PFSK-1 (cell line): ENCODE data around the gene SSH3.

ENCODE experiments used
- FOXP2 ChIP-seq: optimal IDR thresholded peaks from 2 replicates; pipeline ENCODE3; 2011; ENCODE audit warnings: borderline replicate concordance, control low read depth, inconsistent platforms; ENCODE audit not compliant: insufficient read depth; ENCODE audit errors: extremely low read length, extremely low read depth
- POLR2AphosphoS5 ChIP-seq: IDR thresholded peaks from 2 replicates; pipeline ENCODE4 v1.6.1; 2012; ENCODE audit warnings: low read depth, mild to moderate bottlenecking, control low read depth, low read length, moderate library complexity
- REST ChIP-seq, 2 experiments: IDR thresholded peaks; 2 replicates each; pipeline versions ENCODE4 v1.6.1 to v1.8.0; 2011 to 2012; ENCODE audit warnings: low read depth in 2 of 2, low read length in 2 of 2, control low read depth in 1 of 2, inconsistent platforms in 1 of 2, mild to moderate bottlenecking in 1 of 2, moderate library complexity in 1 of 2; ENCODE audit not compliant: insufficient read depth in 1 of 2
- SIN3A ChIP-seq: IDR thresholded peaks from 2 replicates; pipeline ENCODE4 v1.6.1; 2012; ENCODE audit warnings: mild to moderate bottlenecking, low read length, moderate library complexity, borderline replicate concordance; ENCODE audit not compliant: insufficient read depth
- TAF1 ChIP-seq: IDR thresholded peaks from 2 replicates; pipeline ENCODE4 v1.6.1; 2012; ENCODE audit warnings: low read length, control low read depth, borderline replicate concordance; ENCODE audit not compliant: insufficient read depth

The SSH3 gene

DNA sequence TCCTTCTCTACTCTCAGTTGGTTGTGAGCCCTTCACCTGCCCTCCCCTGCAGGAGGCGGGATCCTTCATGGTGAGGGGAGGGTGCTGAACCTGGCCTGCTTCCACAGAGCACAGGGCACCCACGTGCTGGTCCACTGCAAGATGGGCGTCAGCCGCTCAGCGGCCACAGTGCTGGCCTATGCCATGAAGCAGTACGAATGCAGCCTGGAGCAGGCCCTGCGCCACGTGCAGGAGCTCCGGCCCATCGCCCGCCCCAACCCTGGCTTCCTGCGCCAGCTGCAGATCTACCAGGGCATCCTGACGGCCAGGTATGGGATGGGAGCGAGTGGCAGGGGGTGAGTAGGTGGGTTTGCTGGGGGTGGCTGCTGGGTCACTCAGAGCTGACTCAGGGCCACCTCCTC, 6.3 kb downstream of the SSH3 start:
- TF ChIP-seq POLR2AphosphoS5 (no peak), SIN3A (no peak), FOXP2 (no peak), TAF1 (no peak), REST (IDR thresholded peaks at IDR 0.05; ENCODE audit: insufficient read depth in 1 of 2, low read depth in 2 of 2, low read length in 2 of 2) (no peak)

- TF ChIP-seq SIN3A (no peak), POLR2AphosphoS5 (no peak), FOXP2 (no peak), TAF1 (no peak), REST (IDR thresholded peaks at IDR 0.05; ENCODE audit: insufficient read depth in 1 of 2, low read depth in 2 of 2, low read length in 2 of 2) (no peak)
Measured at GRCh38 chr11:67310246-67311050, 7.1 kb downstream of the SSH3 start.

DNA sequence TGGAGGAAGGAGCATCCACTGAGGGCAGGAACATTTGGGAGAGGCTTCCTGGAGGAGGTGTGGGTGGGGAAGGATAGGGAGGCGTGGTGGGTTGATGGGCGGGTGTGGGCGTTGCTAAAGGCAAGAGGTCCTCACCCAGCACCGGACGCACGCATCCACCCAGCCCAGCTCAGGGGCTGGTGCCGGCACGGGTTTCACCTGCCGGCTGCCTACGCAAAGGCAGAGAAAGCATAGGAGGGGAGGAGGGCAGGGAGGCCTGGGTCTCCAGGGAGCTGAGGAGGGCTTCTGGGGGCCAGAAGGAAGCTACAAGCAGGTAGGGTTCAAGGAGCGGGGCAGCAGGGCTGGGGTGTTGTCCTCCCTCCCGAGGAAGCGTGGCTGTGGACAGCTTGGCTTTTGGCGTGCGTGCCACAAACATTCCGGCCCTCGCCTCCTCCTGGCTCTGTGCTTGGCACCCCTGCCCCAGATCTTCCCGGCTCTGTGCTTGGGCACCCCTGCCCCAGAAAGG, 7.8 kb downstream of the SSH3 start:
- TF ChIP-seq REST (IDR thresholded peaks at IDR 0.05; ENCODE audit: insufficient read depth in 1 of 2, low read depth in 2 of 2, low read length in 2 of 2) (no peak), POLR2AphosphoS5 (no peak), SIN3A (no peak), TAF1 (no peak), FOXP2 (no peak)

DNA sequence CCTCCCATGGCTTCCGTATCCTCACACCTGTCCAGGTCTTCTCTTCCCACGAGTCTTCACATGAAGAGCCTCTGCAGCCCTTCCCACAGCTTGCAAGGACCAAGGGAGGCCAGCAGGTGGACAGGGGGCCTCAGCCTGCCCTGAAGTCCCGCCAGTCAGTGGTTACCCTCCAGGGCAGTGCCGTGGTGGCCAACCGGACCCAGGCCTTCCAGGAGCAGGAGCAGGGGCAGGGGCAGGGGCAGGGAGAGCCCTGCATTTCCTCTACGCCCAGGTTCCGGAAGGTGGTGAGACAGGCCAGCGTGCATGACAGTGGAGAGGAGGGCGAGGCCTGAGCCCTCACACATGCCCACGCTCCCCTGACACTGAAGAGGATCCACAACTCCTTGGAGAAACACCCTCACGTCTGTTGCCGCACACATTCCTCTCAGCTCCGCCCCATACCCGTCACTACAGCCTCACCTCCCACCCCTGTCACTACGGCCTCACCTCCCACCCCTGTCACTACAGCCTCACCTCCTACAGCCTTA, 8.3 kb downstream of the SSH3 start:
- TF ChIP-seq POLR2AphosphoS5 (no peak), FOXP2 (no peak), SIN3A (no peak), REST (IDR thresholded peaks at IDR 0.05; ENCODE audit: insufficient read depth in 1 of 2, low read depth in 2 of 2, low read length in 2 of 2) (no peak), TAF1 (no peak)
